Left lung (tissue), 10 donors: Measurements from ENCODE around the gene KCNQ1OT1. TPM values are rescaled to one million over a fixed set of nuclear protein-coding genes. Genes with fewer than 3 reads are reported as not detected.

Experiments
- ATAC-seq: fragments of 200-7000 bp; cut with Tn5 transposase; one replicate; pipeline ENCODE4 v1.9.1; 2020; ENCODE audit warnings: moderate library complexity
- DNase-seq, 4 donors: peaks; one replicate each; pipeline ENCODE4 v3.0.0-alpha.2; 2013 to 2020
- H3K27ac ChIP-seq, 2 donors: fragments of 200-600 bp; sonication (generic) in 1 of 2; one replicate each; pipeline versions ENCODE4 v1.5.0 to v1.8.0; 2020 to 2021
- H3K27me3 ChIP-seq, 2 donors: fragments of 200-600 bp; sonication (generic) in 1 of 2; one replicate each; pipeline versions ENCODE4 v1.5.0 to v1.8.0; 2020 to 2021
- H3K36me3 ChIP-seq, 2 donors: fragments of 200-600 bp; sonication (generic) in 1 of 2; one replicate each; pipeline versions ENCODE4 v1.5.0 to v1.8.0; 2020 to 2021
- H3K4me1 ChIP-seq, 2 donors: fragments of 200-600 bp; one replicate each; pipeline ENCODE4 v1.8.0; 2021
- H3K4me3 ChIP-seq, 2 donors: fragments of 200-600 bp; sonication (generic) in 1 of 2; one replicate each; pipeline versions ENCODE4 v1.5.0 to v1.8.0; 2020 to 2021; ENCODE audit warnings: mild to moderate bottlenecking in 1 of 2
- H3K9me3 ChIP-seq, 2 donors: fragments of 200-600 bp; sonication (generic) in 1 of 2; one replicate each; pipeline versions ENCODE4 v1.5.0 to v1.8.0; 2020 to 2021
- intact Hi-C, 2 donors: fragments of 100-400 bp; cut with DNase I; formaldehyde crosslinking; loops; one replicate each; pipeline versions ENCODE4 v1.11.2 to v1.14.2; 2022
- polyA plus RNA-seq, 6 donors: library from polyadenylated mRNA; unstranded; fragments of 120-200 nt; gene quantifications; one replicate each; pipeline ENCODE4 v1.2.1, GENCODE V29; 2013; ENCODE audit not compliant: insufficient read length in 6 of 6
- total RNA-seq, 2 donors: library from RNA; stranded (reverse); fragmentation: NEBNext Ultra II Directional; extraction: Animal tissue kit (Norgen Biotek cat#: 25700); gene quantifications; one replicate each; pipeline ENCODE4 v1.2.1, GENCODE V29; 2021
- TF ChIP-seq, protein P1 (sequence below), 2 donors: fragments of 200-600 bp; sonication (generic) in 1 of 2; IDR thresholded peaks; one replicate each; pipeline versions ENCODE4 v1.5.0 to v1.8.0; 2021; ENCODE audit warnings: antibody characterized with exemption in 2 of 2
- donor health status: DM: no; HTN: yes; CAD: no.
- donor health status: DM: no; HTN: no; CAD: no.

KCNQ1OT1 gene
- total and polyA plus RNA-seq, 8 donors = 1.9 to 2.9 (median 2.7) TPM

DNA sequence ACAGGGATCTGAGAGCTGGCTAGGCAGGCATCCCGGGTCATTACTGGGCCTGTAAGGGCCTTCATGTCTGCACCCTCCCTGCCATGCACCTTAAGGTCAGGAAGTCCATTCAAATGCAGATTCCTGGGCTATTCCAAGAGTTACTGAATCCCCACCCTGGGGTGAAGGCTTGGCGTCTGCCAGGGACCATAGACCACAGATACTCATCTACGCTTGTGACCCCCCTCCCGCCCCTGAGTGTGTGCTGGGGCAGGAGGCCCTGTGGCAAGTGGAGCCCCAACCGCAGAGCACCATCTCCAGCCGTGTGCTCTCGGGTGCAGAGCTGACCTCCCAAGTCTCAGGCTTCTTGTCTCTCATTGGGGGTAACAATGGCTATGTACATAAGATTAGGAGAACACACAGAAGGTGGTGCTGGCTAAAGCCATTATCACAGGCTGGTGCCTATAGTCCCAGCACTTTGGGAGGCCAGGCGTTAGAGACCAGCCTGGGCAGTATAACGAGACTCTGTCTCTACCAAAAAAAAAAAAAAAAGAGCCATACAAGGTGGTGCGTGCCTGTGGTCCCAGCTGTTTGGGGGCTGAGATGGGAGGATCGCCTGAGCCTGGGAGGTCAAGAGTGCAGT is 19.1 kb upstream of the KCNQ1OT1 start:
- Histone ChIP-seq H3K4me1 (no peaks in the 10 kb centered on the region), H3K4me3 (no peak overlapping the region), H3K27ac (no peak overlapping the region), H3K36me3 (no peaks in the 10 kb centered on the region), H3K27me3 (no peaks in the 10 kb centered on the region), H3K9me3 (no peaks in the 10 kb centered on the region)
- TF ChIP-seq, protein P1, sequence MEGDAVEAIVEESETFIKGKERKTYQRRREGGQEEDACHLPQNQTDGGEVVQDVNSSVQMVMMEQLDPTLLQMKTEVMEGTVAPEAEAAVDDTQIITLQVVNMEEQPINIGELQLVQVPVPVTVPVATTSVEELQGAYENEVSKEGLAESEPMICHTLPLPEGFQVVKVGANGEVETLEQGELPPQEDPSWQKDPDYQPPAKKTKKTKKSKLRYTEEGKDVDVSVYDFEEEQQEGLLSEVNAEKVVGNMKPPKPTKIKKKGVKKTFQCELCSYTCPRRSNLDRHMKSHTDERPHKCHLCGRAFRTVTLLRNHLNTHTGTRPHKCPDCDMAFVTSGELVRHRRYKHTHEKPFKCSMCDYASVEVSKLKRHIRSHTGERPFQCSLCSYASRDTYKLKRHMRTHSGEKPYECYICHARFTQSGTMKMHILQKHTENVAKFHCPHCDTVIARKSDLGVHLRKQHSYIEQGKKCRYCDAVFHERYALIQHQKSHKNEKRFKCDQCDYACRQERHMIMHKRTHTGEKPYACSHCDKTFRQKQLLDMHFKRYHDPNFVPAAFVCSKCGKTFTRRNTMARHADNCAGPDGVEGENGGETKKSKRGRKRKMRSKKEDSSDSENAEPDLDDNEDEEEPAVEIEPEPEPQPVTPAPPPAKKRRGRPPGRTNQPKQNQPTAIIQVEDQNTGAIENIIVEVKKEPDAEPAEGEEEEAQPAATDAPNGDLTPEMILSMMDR (IDR thresholded peaks at IDR 0.05) = no peak
- DNase-seq (peak in 1 of 4 donors; percentile 25), ATAC-seq (no peak)
- intact Hi-C loops = no loop called here

DNA sequence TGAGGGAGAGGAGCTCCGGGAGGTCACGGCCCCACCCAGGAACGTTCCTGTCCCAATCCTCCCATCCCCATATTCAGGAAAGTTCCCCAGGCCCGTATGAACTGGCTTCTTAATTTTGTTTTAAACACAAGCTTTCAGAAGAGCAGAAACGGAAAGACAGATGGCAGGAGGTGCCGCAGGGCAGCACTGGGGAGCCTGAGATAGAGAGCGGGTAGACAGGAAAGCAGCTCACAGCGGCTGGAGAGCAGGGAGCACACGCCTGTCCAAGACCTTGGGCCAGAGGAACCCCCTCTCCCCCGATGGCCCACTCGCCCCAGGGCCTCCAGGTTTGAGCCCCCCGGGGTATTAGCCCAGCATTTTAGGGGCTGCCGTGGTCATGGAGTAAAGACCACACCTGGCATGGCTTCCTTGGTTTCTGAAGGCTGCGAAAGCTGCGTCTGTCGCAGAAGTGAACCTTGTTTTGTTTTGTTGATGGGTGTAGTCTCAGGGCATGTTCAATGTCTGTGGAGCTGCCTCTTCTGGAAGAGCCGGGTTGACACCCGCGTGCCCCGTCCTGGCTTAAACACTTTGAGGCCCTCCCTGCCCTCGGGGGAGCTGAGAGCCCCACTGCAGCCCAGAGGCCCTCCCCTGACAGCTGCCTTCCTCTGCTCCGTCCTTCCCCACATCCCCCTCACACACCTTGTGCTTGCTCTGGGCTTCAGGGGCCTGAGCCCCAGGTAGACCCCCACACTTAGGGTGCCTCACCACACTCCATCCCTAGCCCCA is 17.9 kb upstream of the KCNQ1OT1 start:
- TF ChIP-seq, protein P1 (IDR thresholded peaks at IDR 0.05) = no peak
- peak in 1 of 4 donors; percentile 45 for DNase-seq
- Histone ChIP-seq H3K27me3 (no peaks in the 10 kb centered on the region), H3K4me3 (no peak overlapping the region), H3K27ac (no peak overlapping the region), H3K4me1 (no peaks in the 10 kb centered on the region), H3K9me3 (no peaks in the 10 kb centered on the region), H3K36me3 (no peaks in the 10 kb centered on the region)
- intact Hi-C loops = no loop called here
- no peak for ATAC-seq

DNA sequence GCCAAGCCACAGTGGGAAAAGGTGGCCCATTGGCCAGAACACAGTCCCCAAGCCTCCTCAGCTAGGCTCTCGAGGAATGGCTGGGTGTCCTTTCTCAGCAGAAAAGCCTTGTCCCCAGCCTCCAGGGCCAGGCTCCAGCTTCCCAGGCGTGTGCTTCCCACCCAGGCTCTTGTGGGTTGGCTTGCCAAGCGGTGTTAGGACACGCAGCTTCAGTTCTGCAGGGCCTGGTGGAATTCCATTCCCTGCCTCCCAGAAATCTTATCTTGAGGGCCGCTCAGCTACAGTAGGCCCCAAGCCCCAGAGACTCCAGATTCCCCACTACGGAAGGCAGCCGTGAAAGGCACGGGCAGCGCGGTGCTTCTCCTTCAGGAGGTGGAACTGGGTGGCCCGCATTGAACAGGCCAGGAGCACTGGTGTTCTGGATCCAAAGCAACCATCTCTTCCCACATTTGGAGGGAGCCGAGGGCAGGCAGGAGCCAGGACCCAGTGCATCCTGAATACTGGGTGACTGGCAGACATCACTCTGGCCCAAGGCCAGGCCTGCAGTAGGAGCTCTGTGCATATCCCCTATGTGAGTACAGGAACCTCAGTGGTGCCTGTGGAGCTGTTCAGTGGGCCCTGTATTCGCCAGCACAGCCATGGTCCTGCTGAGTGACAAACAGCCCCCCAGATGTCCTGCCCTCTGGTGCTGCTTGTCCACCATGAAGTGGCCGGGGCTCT is 16.7 kb upstream of the KCNQ1OT1 start:
- Histone ChIP-seq H3K4me1 (no peaks in the 10 kb centered on the region), H3K27me3 (no peaks in the 10 kb centered on the region), H3K4me3 (no peak overlapping the region), H3K9me3 (no peaks in the 10 kb centered on the region), H3K27ac (no peak overlapping the region), H3K36me3 (no peaks in the 10 kb centered on the region)
- intact Hi-C loops = no loop called here
- TF ChIP-seq, protein P1 (IDR thresholded peaks at IDR 0.05) = no peak
- no peak for ATAC-seq
- DNase-seq = peak in 2 of 4 donors; percentile 57 to 62

DNA sequence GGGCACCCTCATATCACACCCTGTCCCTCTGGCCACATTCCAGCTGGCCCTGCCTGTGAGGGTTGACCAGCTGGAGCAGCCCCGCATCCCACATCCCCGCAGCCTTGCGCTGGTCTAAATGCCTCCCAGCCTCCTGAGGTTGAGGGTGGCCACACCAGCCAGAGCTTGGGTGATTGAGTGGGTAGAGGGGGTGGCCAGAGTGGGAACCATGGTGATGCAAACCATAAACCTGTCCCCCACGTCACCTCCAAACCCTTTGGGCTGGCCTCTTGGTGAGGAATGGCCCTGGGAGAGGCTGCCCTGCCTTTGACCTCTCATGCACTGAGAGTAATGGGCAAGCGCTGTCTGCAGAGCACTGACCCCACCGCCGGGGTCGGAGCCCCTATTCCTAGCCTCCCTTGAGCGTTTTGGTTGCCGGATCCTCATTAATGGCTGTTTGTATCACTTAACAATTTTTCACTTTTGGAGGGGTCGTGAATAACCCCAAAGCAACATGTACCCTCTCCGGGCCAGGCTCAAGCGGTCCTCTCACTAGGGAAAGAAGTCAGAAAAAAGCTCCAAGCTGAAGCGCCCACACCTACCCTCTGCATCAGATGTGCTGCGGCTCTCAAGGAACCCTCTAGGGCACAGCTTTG is 16.0 kb upstream of the KCNQ1OT1 start:
- H3K4me1 ChIP-seq = no peaks in the 10 kb centered on the region
- peaks cover 0 to under 1% of the 10 kb centered on the region in 2 donors for H3K9me3 ChIP-seq
- intact Hi-C loops = no loop called here
- DNase-seq (peak in 1 of 4 donors; percentile 52), ATAC-seq (no peak)
- H3K4me3 ChIP-seq = no peak overlapping the region
- no peaks in the 10 kb centered on the region for H3K36me3 ChIP-seq
- TF ChIP-seq, protein P1 (IDR thresholded peaks at IDR 0.05) = no peak
- H3K27ac ChIP-seq = no peak overlapping the region
- no peaks in the 10 kb centered on the region for H3K27me3 ChIP-seq
